IPS-18c (cell line): Measurements from ENCODE around the gene AGAP1.

Source experiments
- H3K4me3 ChIP-seq: 2 replicates; pipeline ENCODE4 v1.7.0; 2013; ENCODE audit warnings: low read depth, mild to moderate bottlenecking, low read length, moderate library complexity; ENCODE audit not compliant: insufficient read depth
- H3K9me3 ChIP-seq: one replicate; pipeline ENCODE4 v1.6.1; 2013; ENCODE audit warnings: mild to moderate bottlenecking, low read length, moderate library complexity; ENCODE audit not compliant: control insufficient read depth, insufficient read depth

The AGAP1 gene

DNA sequence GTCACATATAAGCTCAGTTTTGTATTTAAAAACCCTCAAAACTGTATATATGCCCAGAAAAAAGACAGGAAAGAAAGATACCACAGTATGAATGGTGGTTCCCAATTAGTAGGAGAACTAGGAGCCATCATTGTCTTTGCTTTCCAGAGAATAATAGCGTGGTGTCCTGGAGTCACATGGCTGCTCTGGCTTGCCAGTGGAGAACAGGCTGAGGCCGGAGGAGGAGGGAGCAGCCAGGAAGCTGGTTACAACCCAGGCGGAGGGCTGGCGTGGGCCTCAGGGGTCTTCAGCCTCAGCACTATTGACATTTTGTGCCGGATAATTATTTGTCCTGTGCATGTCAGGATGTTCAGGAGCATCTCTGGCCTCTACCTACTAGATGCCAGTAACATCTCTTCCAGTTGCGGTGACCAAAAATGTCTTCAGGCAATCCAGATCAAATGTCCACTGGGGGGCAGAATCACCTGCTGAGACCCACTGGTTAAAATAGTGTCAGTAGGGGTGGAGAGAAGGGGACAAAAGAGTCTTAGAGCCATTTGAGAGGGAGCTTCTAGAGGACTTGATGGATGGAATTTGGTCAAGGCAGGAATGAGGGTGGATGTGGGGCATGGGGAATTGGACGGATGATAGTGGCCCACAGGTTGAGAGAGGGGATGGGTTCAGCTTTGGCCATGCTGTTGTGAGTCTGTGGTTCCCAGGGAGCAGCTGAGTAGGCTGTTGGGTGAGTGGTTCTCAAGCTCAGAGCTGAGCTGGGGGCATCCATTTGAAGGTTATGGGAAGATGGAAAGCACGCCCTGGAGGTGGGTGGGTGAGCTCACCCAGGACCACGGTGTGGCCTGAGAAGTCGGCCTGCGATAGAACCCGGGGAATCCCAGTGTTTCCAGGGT is 144.9 kb downstream of the AGAP1 start:
- H3K9me3 ChIP-seq = no peaks in the 10 kb centered on the region
- H3K4me3 ChIP-seq = no peak overlapping the region

DNA sequence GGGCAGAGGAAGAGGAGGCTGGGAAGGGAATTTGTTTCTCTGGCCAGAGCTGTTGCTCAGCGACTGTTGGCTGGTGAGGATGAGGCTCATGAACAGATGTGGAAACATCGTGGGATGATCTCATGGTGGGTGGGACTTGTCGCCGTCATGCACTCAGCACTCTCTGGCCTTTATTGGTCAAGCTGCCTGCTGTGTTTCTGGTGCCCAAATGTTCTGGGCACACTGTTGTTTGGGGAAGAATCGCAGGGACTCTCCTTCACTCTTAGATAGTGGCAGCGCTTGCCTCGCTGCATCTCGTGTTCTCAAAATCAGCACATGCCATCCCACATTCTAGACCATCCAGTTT is 145.6 kb downstream of the AGAP1 start:
- no peaks in the 10 kb centered on the region for H3K9me3 ChIP-seq
- no peak overlapping the region for H3K4me3 ChIP-seq

DNA sequence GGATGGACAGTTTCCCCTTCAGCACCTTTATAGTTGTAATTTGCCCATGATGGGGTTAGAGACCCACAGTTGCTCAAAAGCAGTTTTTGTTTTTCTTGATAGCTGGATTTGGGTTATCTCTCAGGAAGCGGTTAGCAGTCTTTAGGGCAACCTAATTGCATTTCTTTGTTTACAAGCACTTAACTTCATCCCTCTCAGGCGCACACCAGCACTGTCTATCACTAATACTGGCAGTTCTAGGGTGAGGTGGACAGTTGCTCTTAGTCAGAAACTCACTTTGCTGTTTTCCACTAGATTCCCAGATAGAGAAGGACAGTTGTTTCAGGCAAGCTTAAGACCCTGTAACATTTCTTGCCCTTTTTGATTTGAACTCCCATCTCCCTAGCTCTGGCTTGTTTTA is 146.0 kb downstream of the AGAP1 start:
- H3K4me3 ChIP-seq = no peak overlapping the region
- no peaks in the 10 kb centered on the region for H3K9me3 ChIP-seq

DNA sequence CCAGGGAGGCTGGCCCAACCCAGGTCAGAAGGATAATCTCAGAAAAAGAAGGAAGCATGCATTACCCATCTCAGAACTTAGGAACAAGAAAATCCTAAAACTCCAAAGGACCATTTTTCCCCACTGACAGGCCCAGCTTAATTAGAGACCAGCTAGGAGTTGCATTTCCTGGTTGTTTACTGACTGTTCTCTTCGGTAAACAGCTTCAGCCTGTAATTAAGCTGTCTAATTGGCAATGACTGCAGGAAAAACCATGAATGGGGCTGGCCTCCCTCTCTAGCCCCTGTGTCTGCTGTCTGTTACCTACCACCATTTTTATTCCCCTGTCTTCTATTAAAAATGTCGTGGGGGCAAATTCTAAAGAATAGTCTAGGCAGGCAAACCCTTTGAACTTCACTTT is 146.5 kb downstream of the AGAP1 start:
- Histone ChIP-seq H3K9me3 (no peaks in the 10 kb centered on the region), H3K4me3 (no peak overlapping the region)

DNA sequence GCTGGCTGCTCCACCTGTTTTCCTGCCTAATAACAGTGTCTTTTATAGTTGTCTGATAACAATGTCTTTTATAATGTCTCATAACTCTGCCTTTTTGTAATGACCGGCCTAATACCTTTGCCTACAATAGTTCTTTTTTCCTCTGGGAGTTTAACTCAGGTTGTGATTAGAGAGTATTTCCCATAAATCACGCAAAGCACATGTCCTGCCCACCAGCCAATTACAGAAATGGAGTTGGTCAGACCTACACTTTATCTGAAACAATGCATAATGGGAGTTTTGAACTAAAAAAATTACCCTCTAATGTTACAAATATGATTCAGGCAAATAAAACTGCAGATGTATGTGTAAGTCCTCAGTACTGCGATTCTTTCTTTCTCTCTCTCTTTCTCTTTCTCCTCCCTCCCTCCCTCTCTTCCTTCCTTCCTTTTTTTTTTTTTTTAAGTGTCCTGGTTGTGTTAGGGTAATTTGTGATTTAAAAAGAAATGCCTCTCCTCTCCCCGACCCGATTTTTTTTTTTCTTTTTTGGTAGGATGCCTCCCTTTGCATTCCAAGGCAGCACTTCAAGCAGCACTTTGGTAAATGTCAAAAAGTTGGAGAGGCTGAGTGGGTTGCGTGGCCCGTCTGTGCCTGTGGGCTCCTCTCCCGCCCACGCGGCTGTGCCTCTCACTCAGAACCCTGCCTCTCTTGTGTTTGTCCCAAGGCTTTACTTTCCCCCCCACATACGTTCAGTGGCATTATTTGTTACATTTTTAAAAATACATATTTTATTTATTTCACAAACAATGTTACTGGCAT is 147.3 kb downstream of the AGAP1 start:
- no peaks in the 10 kb centered on the region for H3K9me3 ChIP-seq
- H3K4me3 ChIP-seq = no peak overlapping the region

DNA sequence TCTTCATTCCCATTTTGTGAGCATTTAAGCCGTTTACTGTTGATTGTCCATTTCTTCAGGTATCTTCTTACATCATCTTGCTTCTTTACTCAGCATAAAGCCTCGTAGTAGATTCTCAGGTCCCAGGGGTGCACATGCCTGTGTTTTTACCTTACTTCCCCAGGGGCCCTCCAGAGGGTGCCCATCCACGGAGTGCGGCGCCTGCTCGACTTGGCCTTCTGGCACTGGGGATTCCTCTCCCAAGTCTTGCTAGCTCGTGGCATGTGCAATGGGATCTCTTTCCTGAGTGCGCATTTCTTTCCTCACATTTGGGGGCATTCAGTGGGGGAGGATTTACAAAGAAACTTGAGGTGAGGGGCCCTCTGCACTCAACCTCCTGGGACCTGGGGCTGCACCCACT is 148.1 kb downstream of the AGAP1 start:
- Histone ChIP-seq H3K4me3 (no peak overlapping the region), H3K9me3 (no peaks in the 10 kb centered on the region)

DNA sequence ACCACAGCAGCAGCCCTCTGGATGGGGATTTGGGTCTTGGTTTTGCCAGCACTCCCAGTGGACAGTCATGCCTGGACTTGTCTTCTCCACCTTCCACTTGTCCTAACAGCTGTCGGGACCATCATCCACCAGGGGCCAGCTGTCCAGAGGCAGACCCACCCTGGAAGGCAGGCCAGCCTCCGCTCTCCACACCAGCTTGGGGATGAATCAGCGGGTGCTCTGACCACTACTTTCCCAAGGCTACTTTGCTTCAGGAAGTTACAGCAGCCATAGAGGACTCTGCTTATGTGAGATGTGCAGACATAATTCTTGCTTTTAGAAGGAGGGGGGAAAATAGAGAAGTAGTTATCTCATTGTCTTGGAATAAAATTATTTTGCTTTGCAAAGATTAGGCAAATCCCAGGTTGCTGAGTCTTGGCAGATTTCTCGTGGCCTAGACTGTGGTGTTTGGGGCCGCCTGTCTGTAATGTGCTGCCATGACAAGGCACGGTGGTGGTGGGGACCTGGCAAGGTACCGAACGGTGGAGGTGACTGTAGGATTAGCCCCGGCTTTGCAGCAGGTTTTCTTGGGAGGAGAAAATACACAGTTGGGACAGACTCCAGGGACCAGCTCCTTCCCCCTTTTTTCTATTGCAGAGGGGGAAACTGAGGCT is 148.7 kb downstream of the AGAP1 start:
- Histone ChIP-seq H3K9me3 (no peaks in the 10 kb centered on the region), H3K4me3 (no peak overlapping the region)

DNA sequence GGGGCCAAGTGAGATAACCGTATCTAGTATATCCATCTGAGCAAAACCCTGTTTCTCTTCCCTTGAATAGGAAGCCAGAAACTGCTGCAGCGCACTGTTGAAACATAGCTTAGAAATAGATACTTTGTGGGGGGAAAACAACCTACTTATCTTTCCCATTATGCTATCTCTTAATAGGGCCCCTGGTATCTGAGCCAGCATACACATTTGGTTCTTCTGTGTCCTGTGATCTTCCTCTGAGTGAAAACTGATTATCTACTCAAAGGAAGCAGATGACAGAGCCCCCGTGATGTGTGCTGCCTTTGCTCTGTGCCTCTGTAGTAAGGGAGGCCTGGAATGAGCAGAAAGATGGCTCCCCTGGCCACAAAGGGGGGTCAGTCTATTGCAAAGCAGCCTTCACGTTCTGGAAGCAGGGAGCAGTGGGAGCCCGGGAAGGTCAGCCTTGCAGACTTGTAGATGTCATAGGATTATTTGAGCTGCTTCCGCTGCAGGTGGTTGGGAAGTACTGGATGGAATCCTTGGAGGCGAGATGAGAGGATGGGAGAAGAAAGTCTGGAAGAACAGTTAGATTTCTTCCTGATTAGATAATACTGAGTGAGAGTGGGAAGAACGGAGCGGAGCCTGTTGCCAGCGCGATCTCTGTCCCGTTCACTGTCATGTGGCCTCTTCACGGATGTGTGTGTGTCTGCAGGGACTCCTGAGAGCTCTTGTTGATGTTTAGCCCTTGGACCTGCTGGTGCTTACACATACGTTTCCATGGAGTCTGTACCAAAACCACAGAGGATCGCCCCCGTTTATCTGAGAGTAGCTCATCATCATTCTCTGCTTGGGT is 150.1 kb downstream of the AGAP1 start:
- Histone ChIP-seq H3K9me3 (no peaks in the 10 kb centered on the region), H3K4me3 (no peak overlapping the region)

DNA sequence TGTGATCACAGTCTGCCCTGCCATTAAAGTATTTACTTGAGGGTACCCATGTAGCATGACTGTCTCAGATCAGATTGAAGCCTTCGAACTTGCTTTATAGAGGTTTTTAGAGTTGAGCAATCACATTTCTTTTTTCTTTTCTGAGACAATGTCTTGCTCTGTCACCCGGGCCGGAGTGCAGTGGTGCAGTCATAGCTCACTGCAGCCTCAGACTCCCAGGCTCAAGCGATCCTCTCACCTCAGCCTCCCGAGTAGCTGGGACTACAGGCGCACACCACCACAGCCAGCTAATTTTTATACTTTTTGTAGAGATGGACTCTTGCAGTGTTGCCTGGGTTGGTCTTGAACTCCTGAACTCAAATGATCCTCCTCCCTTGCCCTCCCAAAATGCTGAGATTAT is 153.4 kb downstream of the AGAP1 start:
- Histone ChIP-seq H3K4me3 (no peak overlapping the region), H3K9me3 (no peaks in the 10 kb centered on the region)

DNA sequence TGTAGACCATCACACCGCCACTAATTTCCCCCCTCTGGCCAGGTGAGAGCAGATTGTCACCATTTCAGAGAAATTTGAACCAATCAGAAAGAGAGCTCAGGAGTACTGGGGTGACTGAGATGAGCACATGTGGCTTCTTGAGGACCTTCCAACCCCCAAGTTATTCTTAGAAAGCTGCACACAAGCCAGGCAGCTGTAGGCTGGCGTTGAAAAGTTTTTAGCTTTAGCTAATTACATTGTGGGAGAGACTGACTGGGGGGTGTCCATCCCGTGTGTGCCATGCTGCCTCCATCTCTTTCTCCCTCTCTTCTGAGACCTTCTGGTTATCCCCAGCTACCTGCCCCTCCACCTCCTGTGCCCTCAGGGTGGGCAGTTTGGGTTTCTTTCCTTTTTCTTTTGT is 154.0 kb downstream of the AGAP1 start:
- H3K9me3 ChIP-seq = no peaks in the 10 kb centered on the region
- H3K4me3 ChIP-seq = no peak overlapping the region

DNA sequence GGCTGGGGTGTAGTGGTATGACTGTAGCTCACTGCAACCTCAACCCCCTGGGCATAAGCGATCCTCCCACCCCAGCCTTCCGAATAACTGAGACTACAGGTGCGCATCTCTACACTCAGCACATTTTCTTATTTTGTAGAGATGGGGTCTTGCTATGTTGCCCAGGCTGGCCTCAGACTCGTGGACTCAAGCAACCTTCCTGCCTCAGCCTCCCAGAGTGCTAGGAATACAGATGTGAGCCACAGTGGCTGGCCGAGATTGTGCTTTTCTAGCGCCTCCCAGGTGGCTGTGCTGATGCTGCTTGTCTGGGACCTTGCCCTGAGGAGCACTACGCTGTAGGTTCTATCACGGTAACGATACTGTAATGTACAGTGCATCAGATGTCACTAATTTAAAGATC is 155.6 kb downstream of the AGAP1 start:
- H3K4me3 ChIP-seq = no peak overlapping the region
- H3K9me3 ChIP-seq = no peaks in the 10 kb centered on the region

DNA sequence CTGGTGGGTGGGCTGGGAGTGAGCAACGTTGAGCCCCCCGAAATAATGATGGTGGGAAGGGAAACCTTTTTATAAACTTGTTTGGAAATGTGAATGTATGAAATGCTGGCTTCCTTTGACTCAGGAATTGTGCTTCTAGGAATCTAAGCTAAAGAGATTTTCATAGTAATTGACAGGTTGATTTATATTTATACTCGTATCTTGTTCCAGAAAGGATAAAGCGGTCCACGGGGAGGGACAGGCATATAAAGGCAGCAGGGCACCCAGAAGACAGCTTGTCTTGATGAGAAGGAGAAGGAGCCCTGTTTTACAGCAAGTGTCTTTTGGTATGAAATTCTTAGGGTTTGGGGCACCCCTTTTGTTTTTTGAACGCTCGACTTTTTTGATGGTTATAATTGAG is 157.8 kb downstream of the AGAP1 start:
- H3K9me3 ChIP-seq = no peaks in the 10 kb centered on the region
- no peak overlapping the region for H3K4me3 ChIP-seq

DNA sequence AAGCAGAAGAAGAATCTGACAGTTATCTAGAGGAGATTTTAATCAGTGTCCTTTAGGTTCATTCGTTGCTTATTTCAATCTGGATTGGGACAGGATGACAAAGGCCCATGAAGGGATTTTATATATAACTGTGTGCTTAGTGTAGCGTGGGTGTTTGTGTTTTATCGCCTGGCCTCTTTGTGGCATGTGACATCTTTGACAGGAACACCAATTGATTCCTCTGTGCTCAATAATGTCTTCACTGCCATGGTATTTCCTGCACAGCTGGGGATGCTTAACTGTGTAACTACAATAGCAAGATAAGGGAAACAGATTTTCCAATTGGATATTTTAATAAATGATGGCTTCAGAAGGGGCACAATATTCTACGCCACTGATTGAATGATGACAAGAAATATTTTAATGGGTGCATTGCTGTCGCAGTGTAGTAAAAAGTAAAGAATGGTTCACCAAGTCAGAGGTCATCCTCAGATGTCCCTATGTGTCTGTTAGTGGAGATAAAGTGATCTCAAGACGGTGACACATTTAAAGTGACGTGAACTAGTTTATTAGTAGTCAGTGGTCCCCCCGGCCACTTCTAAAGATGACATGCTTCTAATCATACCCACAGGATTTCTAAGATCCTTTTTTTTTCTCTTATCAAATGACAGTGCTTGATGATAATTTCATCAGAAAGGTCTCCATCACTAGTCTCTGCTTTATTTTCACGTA is 160.4 kb downstream of the AGAP1 start:
- no peak overlapping the region for H3K4me3 ChIP-seq
- no peaks in the 10 kb centered on the region for H3K9me3 ChIP-seq

DNA sequence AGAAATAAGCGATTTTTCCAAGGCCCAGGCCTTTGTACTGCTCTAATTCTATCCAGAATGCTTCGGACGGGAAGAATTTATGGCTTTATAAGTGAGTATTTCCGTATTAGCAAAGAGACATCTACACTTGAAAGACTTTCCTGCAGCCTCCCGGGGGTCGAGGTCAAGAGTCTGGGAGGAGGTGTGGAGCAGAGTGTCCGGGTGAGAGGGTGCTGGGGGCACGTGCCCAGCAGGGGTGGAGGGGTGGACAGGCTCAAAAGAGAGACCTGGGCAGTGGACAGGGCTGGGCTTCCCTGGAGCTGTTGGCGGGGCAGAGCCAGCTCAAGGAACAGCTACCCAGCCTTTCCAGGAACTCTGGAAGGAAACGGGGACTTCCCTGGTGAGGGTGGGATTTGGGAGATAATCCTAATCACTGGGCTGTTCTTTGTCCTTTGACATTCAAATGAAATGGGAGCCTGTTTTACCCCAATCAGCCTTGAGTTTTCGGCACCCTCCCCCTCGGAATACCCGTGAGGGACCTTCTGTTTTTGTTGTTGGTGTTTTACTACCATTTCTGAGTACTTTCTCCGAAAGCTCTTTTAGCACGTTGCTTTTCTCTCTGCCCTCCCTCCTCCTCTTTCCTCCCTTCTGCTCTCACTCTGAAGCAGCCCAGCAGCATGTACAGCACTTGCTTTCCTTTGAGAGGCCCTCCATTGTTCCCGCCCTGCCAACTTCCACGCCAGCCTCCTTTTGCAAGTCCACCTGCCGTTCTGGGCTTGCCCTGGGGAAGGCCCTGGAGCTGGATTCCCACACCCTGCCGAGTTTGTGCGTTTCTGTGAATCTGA is 164.7 kb downstream of the AGAP1 start:
- peak overlapping the region; percentile 16 for H3K4me3 ChIP-seq

DNA sequence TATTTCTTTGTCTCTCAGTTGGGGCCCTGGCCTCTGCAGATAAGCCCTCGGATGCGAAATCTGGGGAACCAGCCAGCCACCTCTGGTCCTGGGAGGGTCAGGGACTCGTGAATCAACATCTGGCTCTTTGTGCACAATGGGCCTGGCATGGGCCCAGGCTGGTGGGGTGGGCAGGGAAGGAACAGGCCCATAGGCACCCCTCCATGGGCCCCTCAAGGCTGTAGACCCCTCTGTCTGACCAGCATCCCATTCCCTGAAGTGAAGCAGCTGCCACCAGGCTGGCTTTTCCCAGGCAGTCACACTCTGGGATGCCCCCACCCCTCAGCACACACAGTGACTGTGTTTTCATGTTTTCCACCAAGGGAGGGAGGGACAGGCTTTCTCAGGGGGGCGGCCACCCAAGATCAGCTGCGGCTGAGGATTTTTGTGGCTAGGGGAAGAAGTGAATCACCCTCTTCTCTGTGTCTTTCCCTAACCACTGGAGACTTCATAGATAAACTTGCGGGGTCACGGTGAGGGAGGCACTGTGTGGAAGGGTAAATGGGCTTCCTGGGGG is 166.0 kb downstream of the AGAP1 start:
- Histone ChIP-seq H3K4me3 (no peak overlapping the region), H3K9me3 (no peaks in the 10 kb centered on the region)

More for the DNA sequence above, 164.7 kb downstream of the AGAP1 start:
- no peaks in the 10 kb centered on the region for H3K9me3 ChIP-seq
